OCI-M2 (cell line): ENCODE data around the gene CHST15.

Source experiments
- DNase-seq: peaks from one replicate; lab custom pipeline; 2025; ENCODE audit not compliant: unreplicated experiment; lab: John Stamatoyannopoulos, UW

Gene CHST15, protein sequence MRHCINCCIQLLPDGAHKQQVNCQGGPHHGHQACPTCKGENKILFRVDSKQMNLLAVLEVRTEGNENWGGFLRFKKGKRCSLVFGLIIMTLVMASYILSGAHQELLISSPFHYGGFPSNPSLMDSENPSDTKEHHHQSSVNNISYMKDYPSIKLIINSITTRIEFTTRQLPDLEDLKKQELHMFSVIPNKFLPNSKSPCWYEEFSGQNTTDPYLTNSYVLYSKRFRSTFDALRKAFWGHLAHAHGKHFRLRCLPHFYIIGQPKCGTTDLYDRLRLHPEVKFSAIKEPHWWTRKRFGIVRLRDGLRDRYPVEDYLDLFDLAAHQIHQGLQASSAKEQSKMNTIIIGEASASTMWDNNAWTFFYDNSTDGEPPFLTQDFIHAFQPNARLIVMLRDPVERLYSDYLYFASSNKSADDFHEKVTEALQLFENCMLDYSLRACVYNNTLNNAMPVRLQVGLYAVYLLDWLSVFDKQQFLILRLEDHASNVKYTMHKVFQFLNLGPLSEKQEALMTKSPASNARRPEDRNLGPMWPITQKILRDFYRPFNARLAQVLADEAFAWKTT

DNA sequence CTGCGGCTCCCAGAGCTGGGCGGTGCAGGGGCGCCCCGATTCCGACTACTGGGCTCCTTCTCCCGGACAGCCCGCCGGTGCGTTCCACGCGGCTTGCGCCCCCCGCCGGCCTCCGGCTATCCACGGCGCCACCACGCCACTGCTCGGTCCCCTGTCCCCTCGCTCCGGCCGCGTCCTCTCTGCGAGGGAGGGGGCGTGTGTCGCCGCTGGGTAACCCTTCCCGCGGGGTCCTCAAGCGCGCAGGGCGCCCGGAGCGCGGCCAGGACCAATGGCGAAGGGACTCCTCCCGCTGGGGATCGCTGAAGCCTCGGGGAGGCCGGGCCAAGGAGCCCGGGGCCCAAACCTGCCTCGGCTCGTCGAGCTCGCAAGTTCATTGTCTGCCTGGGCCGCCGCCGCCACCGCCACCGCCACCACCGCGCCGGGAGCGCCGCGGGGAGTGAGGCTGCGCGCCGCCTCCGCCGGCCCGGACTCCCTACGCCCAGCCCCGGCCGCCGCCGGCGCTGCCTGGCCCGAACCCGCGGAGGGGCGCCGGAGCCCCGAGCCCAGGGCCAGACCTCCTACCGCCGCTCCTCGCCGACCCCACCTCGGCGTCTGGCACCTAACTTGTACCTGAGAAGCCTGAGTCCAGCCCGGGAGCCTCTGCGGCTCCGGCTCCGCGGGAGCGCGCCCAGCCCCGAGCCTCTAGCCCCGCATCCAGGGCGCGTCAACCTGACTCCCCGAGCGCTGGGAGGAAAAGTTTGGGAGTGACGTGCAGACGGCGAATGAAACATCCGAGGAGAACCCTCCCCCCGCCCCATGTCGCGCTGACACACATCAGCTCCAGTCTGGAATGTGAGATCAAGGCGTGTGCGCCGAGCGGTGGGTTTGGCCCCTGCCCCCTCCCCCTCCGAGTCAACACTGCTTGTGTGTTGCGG lies at the start of gene CHST15:
TSS of gene CHST15 (minus strand) at position 739 of the 914 bp plus-strand sequence. CDS start 47,386 bp downstream, outside the sequence.
- no peak for DNase-seq

DNA sequence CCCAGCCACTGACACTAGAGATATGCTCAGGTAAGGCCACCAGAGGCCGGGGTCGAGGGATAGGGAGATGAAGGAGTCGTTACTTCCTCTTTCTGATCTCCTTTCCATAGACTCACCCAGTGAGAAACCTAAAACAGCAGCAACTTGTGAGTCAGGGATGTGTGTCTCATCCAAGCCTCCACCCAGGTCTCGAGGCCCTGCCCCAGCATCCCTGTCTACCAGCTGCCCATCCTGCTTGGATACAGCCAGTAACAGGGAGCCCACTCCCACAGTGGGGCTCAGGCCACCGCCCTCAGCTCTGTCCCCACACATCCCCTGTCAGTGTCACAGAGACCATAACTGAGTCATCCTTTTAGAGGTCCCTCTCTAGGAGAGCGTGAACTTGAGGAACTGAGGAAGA lies 49.6 kb upstream of the CHST15 start:
- no peak for DNase-seq

DNA sequence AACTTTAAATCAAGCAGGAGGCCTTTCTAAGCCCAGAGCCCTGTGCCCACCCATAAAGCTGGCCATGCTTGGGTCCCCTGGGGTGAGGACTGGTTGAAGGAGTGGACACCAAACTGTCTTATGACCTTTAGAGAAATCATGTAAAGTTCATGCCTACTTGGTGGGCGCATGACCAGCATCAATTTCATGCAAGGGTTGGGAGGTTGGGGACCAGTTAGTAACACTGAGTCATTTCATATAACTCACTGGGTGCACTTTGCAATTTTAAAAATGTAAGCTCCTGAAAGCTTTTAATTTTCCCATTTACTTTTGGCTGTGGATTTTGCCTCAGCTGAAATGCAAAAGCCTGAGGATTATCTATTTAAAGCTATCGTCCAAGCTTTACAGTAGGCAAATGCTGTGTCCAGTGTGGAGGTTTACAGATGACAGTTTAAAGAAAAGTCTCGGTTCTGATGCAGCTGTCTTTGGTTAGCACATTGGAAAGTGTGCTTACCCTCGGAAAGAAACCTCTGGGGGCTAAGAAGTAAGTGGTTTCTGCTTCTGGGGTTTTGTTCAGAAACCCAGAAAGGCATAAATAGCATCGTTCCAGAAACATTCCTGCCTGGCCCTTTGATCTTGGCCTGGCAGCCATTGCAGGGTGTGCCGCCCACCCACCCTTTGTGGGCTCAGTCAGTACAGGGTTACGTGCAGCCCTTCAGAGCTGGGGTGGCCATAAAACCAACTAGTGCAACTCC lies 48.8 kb upstream of the CHST15 start:
- DNase-seq, result no peak

DNA sequence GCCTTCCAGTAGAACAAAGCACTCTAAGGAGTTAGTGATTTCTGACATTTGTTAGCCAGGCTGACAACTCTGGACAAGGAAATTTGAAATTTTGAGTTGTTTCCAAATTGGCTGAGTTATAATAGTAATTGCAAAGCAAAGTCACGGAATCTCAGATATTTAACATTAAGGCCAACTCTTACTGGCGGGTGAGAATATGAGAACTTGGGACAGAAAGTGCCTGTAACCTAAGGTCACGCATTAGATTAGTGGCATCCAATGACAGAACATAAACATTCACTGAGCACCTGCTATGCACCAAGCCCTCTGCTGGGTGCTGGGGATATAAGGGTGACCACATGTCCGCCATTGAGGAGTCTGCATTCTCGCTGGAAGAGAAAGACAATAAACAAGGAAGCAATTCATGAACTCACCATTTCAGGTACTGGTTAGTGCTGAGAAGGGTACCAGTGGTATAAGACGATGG lies 45.5 kb upstream of the CHST15 start:
- DNase-seq, result no peak

DNA sequence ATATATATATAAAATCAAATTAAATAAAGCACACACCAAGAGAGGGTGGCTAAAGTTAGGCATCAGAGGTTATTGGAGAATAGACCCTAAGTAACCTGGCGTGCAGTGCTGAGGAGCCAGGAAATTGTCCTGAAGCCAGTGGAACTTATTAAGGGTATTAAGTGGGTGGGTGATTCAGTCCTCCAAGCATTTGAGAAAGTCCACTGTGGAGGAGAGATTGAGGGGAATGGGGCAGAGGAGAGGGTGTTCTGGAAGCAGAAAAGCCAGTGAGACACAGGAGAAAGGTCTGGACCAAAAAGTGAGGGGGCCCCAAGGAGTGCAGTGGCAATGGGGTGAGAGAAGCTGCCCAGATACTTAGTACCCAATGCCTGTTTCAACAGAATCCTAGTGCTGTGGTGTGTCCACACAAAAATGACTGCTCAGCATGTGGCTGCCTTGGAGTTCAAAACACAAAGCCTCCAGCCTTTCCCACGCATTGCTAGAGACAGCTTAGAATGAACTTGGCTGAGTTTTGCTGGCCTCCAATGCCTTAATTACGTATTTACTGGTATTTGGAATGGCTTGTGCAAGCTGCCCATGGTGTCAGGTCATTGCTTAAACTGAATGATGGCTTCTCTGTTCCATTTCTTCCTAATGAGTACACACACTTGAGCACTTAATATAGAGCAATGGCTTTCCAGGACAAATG lies 44.9 kb upstream of the CHST15 start:
- DNase-seq, result no peak

DNA sequence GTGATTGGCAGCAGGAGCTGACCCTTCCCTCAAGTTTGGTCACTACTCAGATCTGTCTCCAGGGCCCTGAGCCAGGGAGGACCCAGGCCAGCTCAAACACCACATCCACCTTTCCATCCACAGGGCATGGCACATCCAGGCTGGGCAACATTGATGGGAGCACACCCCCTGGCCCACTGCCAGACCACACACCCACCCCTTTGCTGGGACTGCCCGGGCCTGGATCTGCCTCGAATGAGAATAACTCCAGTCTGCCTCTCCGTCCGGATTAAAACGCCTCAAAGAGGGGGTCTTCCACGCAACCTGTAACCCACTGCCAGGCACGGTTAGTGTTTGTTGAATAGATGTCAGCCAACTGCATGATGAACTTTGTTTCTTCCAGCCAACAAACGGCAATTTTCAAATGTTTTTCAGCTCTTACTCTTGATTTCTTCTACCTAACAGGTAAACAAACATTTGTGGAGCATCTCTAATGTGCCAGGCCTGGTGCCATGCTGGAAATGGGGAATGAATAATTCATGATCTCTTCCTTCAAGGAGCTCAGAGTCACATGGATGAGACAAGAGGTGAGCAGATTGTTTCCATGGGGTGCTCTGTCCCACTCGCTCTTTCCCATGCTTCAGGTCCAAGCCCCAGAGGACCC lies 41.0 kb upstream of the CHST15 start:
- no peak for DNase-seq

DNA sequence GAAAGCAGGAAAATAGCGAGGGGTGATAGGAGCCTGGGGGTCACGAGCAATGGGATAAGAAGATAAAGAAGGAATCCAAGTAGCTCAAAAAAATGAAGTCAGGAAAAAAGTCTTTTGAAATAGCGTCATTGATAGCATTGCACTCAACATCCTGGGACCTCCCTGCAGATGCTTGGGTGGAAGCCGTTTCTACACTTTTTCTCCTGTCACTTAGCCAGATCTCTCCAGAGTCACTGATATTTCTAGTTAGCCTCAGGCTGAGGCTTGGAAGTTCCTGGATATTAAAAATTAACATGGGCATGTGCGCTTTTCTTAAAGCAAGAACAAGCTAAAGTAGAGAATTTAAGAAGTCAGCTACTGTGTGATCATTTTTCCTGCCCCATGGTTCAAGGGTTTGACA lies 39.5 kb upstream of the CHST15 start:
- no peak for DNase-seq

DNA sequence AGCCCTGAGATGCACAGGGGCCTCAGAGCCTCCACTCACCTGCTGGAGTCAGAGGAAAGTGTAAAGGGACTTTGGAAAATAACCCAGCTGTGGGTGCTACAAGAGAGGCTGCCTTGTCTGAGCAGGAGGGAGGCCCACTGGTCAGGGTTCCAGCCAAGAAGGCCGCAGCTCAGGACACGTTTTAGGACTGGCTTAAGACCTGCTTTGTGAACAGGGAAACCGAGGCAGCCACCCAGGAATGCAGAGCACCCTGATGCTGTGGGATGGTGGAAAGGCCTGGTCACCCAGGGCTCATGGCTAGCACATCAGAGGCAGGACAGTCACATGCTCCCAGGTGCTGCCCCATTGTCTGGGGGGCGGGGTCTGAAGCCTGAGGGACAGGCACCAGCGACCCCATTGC lies 38.9 kb upstream of the CHST15 start:
- no peak for DNase-seq

DNA sequence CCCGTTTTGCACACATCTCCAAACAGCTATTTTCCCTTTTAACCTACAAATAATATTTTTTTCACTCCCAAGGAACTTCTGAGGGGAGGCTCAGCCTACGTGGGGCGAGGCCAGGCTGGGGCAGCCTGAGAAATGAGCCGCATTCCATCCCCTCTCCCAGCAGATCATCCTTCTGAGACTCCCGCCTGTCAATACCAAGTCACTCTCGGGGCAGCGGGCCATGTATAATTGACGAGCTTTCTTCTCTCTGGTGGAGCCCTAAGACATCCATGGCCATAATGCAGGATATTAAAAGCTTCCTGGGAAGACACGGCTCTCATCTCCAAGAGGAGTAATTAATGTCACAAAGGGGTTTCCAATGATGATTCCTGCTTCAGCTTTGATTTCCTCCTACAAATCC lies 37.8 kb upstream of the CHST15 start:
- no peak for DNase-seq

DNA sequence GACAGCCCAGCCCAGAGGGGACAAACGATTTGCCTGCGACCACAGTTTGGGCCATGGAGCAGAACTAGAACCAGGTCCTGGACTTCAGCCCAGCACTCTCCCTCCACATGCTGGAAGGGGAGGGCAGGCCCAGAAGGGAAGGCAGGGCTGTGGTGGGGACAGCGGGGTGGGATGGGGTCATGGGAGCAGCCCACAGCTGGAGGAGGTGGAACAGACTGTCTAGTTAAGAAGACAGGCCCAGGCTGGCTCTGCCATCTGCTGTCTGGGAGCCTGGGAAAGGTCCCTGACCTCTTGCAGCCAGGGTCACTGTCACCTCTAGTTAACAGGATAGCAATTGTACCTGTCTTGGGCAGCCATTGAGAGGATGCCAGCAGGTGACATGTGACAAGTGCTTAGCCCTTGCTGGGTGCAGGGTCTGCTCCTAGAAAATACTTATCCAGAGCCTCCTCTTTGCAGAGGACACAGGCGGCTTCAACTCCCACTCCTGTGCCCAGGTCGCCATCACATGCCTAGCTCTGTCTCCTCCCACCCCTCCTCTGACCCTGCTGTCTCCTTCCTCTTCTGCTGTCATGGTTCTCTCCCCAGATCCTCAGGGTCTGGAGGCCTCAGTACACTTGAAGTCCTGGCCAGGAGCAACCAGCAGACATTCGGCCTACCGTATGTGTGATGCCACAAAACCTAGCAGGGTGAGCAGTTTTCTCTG lies 37.0 kb upstream of the CHST15 start:
- no peak for DNase-seq

DNA sequence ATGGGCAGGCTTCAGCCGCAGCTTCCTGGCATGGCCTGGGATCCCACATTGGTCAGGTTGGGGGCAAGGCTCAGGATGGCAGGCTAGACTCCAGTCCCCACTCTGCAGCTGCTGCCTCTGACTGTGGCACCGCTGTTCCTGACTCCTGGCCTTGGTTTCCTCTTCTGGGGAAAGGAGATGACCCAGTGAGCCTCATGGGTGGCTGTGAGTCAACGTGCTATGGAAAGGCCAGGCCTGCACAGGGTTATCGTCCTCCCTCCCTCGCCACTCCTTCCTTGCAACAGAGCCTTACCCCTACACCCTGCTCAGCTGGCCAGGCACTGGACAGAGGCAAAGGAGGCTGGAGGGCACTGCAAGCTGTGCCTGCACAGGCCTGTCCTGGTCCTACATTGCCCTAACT lies 36.1 kb upstream of the CHST15 start:
- no peak for DNase-seq

DNA sequence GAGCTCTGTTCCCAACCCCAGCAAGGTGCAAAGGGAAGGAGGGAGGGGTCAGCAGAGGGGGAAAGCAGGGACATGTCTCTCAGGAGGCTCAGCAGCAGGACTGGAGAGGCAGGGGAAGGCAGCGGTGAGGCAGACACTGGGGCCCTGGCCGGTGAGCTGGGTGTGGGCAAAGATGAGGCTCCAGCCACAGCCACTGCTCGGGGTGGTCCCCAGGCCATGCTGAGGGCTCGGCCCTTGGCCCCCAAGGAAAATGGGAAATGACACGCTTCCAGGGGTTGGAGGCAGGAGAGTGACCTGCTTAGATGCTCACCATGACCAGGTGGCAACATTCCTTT lies 35.4 kb upstream of the CHST15 start:
- DNase-seq, result no peak

DNA sequence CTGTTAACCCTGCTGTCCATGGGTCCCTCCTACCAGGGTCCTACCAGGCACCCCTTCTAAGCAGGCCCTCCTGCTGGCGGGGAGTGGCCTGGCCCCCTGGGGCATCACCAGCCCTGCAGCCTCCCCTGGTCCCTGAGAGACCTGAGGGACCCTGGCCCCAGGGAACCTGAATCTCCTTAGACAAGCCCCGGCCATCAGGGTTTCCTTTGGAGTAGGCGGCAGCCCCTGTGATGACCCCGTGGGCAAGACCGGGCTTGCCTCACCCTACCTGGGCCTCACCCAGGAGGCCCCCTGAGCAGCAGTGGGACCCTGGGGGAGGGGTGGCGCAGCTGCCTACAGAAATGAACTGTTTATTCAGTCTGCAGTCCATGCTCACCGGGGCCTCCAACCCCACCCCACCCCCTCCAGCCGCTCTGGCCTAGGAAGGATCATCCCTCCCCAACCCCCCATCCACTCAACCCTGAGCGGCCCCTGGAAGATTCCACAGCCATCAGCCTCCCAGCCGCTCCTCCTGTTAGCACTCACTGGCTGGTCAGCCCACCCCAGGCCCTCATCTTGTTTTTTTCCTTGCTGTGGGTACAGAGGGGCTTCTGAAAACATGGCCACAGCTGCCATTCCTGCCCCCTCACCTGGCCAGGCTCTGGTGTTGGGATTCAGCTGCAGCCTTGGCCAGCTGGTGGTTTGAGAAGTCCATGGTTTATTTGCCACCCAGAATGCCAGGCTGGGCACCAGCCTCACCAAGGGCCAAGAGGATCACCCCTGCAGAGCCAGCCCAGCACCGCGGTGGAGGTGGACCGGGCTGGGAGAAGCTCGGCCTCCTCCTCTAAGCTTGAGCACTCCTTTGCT lies 34.8 kb upstream of the CHST15 start:
- no peak for DNase-seq

DNA sequence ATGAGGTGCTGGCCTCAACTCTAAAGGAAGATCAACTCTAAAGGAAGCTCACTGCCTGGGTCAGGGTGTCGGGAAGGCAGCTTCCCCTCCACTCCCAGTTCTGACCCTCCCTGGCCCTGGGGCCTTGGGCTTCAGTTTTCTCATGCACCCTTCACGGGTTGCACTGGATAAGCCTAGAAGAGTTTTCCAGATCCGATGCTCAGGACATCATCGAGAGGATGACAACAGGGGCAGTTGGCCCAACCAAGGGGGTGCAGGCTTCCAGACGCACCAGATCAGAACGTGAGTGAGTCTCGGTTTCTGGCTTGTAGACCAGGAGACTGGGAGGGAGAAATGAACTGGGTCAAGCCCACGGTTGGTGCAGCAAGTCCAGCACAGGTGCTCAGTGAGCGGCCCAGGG lies 34.2 kb upstream of the CHST15 start:
- no peak for DNase-seq

DNA sequence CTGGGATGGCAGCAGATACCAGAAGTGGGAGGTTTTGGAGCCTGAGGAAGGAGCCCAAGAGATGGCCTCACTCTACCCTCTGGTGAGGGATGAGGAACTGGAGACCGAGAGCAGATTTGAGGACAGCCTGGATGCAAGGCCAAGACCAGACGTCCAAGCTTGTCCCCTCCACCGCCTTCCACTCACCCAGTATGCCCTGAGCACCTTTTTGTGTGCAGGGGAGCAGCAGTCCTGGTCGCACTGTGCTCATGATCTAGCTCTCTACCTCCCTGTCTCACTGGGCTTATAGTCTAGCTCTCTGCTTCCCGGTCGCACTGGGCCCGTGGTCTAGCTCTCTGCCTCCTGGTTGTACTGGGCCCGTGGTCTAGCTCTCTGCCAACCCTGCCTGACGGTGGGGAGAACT lies 33.6 kb upstream of the CHST15 start:
- no peak for DNase-seq

DNA sequence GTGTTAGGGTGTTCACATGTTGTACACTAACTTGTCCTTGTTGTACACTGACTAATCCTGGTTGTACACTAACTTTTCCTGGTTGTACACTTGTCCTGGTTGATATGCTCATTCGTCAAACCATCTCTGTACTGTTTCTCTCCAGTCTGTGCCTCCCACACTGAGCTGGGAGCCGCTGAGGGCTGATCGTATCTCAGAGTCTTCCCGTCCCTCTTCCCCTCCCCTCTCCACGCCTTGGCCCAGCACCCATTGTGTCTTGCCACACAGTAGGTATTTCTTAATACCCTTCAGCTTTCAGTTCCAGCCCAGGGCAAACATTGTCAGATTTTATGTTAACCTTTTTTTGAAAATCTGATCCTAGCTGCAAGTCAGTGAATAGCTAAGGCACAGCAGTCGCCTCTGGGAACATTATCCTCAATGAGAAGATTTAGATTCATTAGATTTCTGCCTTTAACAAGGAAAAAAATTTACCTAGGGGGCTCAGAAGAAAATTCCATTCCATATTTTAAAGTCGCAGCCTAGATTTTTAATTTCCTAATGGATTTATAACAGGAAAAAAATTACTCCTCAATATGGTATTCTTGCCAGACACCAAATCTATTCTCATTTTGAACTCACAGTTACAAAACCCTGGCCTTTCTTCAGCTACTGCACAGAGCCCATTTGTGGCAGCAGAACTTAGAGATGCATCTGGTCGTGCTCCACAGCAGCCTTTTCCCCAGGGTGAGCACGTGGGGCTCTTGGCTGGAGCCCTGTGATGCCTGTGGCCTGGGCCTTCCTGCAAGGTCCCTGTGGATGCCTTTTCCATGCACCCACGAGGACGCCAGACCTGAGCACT lies 33.0 kb upstream of the CHST15 start:
- no peak for DNase-seq

DNA sequence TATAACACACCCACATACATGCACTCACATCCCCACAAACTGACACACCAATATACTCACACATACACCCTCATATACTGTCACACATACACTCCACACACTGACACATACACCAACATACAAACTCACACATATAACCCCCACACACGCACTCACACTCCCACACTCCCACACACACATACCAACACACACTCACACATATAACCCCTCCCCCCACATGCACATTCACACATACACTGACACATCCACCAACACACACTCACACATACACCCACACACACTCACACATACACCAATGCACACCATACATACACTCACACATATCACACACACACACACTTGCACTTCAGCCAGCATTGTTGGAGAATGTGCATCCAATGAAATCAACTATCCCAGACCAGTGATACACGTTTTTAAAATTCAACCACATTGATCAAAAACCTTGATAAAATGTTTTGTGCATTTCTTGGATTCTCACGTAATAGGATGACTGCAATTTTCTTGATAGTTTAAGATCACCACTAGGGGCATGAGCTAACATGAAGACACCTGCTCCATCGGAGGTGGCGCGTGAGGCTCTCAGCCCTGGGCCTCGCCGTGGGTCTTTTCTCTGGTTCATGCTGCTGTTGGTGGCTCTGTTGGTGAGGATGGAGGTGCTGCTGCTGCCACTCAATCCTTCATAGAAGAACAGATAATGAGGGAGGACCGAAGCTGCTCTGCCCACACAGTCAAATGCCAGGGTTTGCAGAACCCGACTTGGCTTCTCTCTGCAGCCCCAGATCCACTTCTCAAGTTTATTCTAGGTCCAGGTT lies 32.1 kb upstream of the CHST15 start:
- no peak for DNase-seq
